Ovary (tissue), 9 donors: ENCODE measurements around the gene NUDCD3. TPM values are rescaled to one million over a fixed set of nuclear protein-coding genes. Genes with fewer than 3 reads are reported as not detected.

Experiments
- DNase-seq, 5 donors: peaks; one replicate each; pipeline ENCODE4 v3.0.0-alpha.2; 2019 to 2020
- H3K27ac ChIP-seq, 2 donors: fragments of 200-600 bp; one replicate each; pipeline versions ENCODE4 v1.5.1 to v1.8.0; 2019 to 2022
- H3K27me3 ChIP-seq: fragments of 200-600 bp; one replicate; pipeline ENCODE4 v1.8.0; 2022
- H3K36me3 ChIP-seq: fragments of 200-600 bp; sonication (generic); one replicate; pipeline ENCODE4 v1.5.1; 2019
- H3K4me1 ChIP-seq: one replicate; pipeline ENCODE4 v1.8.1; 2013; ENCODE audit warnings: mild to moderate bottlenecking, moderate library complexity; ENCODE audit not compliant: insufficient read depth
- H3K4me3 ChIP-seq: fragments of 200-600 bp; sonication (generic); one replicate; pipeline ENCODE4 v1.5.1; 2017
- H3K9me3 ChIP-seq, 2 donors: fragments of 200-600 bp in 1 of 2; sonication (generic) in 1 of 2; one replicate each; pipeline versions ENCODE4 v1.5.1 to v1.8.1; 2013 to 2019; ENCODE audit warnings: mild to moderate bottlenecking in 1 of 2, moderate library complexity in 1 of 2
- EP300 ChIP-seq: sonication (generic); formaldehyde crosslinking; IDR thresholded peaks from one replicate; pipeline ENCODE4 v1.6.1; 2017; ENCODE audit warnings: antibody characterized with exemption
- POLR2A ChIP-seq: fragments of 450-650 bp; IDR thresholded peaks from one replicate; pipeline ENCODE4 v1.6.1; 2017; ENCODE audit warnings: antibody characterized with exemption, mild to moderate bottlenecking, moderate library complexity
- WGBS, 3 donors: extraction: QIAGEN DNeasy Blood & Tissue Kit in 1 of 3; methylation state at CpG; one replicate each; pipeline versions ENCODE4 v1.1.5 to v1.1.7; 2013 to 2017; 5-methylcytosine and 5-hydroxymethylcytosine counted together
- intact Hi-C, 4 donors: fragments of 100-400 bp; cut with DNase I; formaldehyde crosslinking; loops; one replicate each; pipeline versions ENCODE4 v1.11.0 to v1.15.1; 2022 to 2023
- polyA plus RNA-seq, 2 donors: library from polyadenylated mRNA; stranded (reverse); fragments of 200-250 nt in 1 of 2; fragments of 350-450 nt in 1 of 2; fragmentation: Illumina TruSeq in 1 of 2; extraction: RNeasy Lipid Tissue Mini Kit (QIAGEN cat#74804) in 1 of 2; gene quantifications; one replicate each; pipeline ENCODE4 v1.2.3, GENCODE V29; 2013 to 2014
- total RNA-seq, 7 donors: library from RNA; depleted of rRNA in 2 of 7; stranded (reverse); fragments of >200 nt in 2 of 7; fragmentation: NEBNext Ultra II Directional in 3 of 7; extraction: Animal tissue kit (Norgen Biotek cat#: 25700) in 3 of 7; gene quantifications; one replicate each; pipeline versions ENCODE4 v1.1.0 to v1.2.4, GENCODE V29; 2016 to 2023
- TF ChIP-seq, protein P1 (sequence below), 3 donors: fragments of 450-650 bp in 2 of 3; fragments of 200-600 bp in 1 of 3; IDR thresholded peaks; one replicate each; pipeline versions ENCODE4 v1.5.1 to v1.8.0; 2016 to 2022; ENCODE audit warnings: antibody characterized with exemption in 3 of 3, mild to moderate bottlenecking in 1 of 3
- donor health status: DM: no; HTN: no; CAD: no; lungs with moderate emphysema.
- donor health status: DM: no; HTN: no; CAD: no.
- donor health status: Bipolar disorder and iron deficiency.
- donor health status: DM: yes; HTN: yes; CAD: no.
- donor health status: DM: no; HTN: no; CAD: no.
- donor health status: DM: yes; HTN: yes; CAD: no.

Gene NUDCD3
- total and polyA plus RNA-seq, 9 donors: 32.1 to 117 (median 102) TPM

DNA sequence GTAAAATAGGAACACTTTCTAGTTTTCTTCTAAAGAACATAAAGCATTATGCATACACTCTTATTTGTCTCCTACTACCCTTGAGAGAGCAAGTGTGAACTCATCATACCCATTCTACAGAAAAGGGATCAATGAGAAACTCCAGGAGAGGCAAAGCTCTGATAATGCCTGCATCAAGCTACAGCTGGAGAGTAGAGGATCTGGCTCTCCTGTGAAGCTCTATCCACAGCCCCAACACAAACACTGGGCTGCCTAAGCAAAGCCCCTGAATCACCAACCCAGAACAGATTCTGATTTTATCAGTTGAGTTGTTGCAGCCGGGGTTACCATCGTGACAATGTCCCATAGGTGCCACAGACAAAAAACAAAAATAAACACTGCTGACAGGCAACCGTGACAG, 74.9 kb downstream of the NUDCD3 start:
- Histone ChIP-seq H3K9me3 (no peaks in the 10 kb centered on the region), H3K36me3 (no peaks in the 10 kb centered on the region), H3K27ac (no peak overlapping the region), H3K4me1 (no peaks in the 10 kb centered on the region), H3K4me3 (no peak overlapping the region), H3K27me3 (no peaks in the 10 kb centered on the region)
- no peak for DNase-seq
- WGBS, 3 donors: 92% methylated on average over 3 of the region's 3 CpGs
- intact Hi-C loops: no loop called here
- TF ChIP-seq, protein P1, sequence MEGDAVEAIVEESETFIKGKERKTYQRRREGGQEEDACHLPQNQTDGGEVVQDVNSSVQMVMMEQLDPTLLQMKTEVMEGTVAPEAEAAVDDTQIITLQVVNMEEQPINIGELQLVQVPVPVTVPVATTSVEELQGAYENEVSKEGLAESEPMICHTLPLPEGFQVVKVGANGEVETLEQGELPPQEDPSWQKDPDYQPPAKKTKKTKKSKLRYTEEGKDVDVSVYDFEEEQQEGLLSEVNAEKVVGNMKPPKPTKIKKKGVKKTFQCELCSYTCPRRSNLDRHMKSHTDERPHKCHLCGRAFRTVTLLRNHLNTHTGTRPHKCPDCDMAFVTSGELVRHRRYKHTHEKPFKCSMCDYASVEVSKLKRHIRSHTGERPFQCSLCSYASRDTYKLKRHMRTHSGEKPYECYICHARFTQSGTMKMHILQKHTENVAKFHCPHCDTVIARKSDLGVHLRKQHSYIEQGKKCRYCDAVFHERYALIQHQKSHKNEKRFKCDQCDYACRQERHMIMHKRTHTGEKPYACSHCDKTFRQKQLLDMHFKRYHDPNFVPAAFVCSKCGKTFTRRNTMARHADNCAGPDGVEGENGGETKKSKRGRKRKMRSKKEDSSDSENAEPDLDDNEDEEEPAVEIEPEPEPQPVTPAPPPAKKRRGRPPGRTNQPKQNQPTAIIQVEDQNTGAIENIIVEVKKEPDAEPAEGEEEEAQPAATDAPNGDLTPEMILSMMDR (IDR thresholded peaks at IDR 0.05): no peak
- TF ChIP-seq POLR2A (no peak), EP300 (no peak)

DNA sequence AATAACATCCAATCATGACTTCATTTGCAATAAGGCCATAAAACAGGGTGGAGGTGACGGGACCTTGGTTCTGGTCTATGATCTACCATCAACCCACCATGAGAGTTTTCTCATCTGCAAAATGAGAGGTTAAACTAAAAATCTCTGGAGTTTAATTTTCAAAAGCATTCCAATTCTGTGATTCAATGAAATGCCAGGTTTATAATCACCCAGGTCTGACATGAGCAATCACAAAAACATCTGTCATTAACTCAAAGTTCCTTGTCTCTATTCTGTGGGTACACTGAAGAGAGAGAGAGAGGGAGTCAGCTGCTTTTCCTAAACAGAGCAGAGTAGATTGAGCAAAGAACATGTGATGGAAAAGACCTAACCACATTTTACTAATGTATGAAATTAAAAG, 75.4 kb downstream of the NUDCD3 start:
- TF ChIP-seq, protein P1 (IDR thresholded peaks at IDR 0.05): no peak
- no peak for TF ChIP-seq POLR2A
- TF ChIP-seq EP300: no peak
- Histone ChIP-seq H3K36me3 (no peaks in the 10 kb centered on the region), H3K27me3 (no peaks in the 10 kb centered on the region), H3K9me3 (no peaks in the 10 kb centered on the region), H3K4me3 (no peak overlapping the region), H3K27ac (no peak overlapping the region), H3K4me1 (no peaks in the 10 kb centered on the region)
- WGBS, 3 donors: 97 to 100% (median 98%) methylated on average over 1 of the region's 1 CpG
- DNase-seq: no peak
- intact Hi-C loops: no loop called here

DNA sequence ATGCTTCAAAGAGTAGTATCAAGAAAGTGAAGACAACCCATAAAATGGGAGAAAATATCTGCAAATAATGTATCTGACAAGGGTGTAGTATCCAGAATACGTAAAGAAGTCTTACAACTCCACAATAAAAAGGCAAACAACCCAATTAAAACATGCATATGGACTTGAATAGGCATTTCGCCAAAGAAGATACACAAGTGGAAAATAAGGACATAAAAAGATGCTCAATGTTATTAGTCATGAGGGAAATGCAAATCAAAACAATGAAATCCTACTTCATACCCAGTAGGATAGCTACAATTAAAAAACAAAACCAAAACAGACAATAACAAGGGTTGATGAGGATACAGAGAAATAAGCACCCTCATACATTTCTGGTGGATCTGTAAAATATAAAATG, 79.2 kb downstream of the NUDCD3 start:
- Histone ChIP-seq H3K4me1 (peaks cover 3% of the 10 kb centered on the region), H3K4me3 (no peak overlapping the region), H3K9me3 (no peaks in the 10 kb centered on the region), H3K36me3 (no peaks in the 10 kb centered on the region), H3K27ac (no peak overlapping the region), H3K27me3 (no peaks in the 10 kb centered on the region)
- TF ChIP-seq, protein P1 (IDR thresholded peaks at IDR 0.05): no peak
- TF ChIP-seq EP300 (no peak), POLR2A (no peak)
- 95 to 99% (median 96%) methylated on average over 2 of the region's 2 CpGs for WGBS, 3 donors
- intact Hi-C loops: no loop called here
- no peak for DNase-seq

DNA sequence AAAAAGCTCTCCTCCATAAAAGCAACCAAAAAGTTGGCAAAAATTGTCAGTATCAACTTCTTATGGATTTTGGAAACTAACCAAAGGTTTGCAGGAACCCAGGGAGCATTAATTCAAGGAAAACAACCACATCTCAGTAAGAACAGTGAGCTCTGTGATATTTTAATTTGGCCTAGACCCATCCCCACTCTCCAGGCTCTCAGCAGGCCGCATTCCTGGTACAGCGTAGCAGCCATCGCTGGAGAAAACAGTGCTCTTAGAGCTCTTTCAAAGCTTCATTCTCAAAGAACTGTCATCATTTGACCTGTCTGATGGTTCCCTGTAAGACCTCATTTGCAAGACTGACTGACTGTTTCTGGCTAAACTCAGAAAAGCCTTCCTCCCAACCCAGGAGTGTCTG, 81.9 kb downstream of the NUDCD3 start:
- WGBS, 3 donors: 42 to 56% (median 45%) methylated on average over 3 of the region's 3 CpGs
- H3K27me3 ChIP-seq: no peaks in the 10 kb centered on the region
- H3K9me3 ChIP-seq: no peaks in the 10 kb centered on the region
- intact Hi-C loops: no loop called here
- no peak overlapping the region for H3K27ac ChIP-seq
- H3K36me3 ChIP-seq: no peaks in the 10 kb centered on the region
- DNase-seq: no peak
- TF ChIP-seq EP300 (no peak), POLR2A (no peak)
- TF ChIP-seq, protein P1 (IDR thresholded peaks at IDR 0.05): no peak
- H3K4me3 ChIP-seq: no peak overlapping the region
- H3K4me1 ChIP-seq: peaks cover 3% of the 10 kb centered on the region

DNA sequence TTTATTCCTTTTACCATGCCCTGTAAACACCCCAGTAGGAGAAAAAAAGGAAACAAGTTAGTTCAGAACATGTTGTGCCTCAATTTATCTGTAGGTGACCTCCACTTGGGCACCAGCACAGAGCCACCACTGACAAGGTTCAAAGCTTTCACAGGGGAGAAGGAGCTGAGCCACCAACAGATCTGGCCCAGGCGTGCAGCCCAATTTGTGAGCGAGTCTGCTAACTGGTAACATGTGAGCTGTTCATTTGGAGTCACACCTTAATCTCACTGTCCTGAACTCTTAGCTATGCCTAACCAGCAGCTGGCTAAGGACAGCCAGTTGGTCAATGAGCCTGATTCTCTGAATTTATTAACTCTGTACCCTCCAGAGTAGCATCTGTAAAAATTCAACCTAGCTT, 86.7 kb downstream of the NUDCD3 start:
- no peak for DNase-seq
- H3K36me3 ChIP-seq: no peaks in the 10 kb centered on the region
- no peak overlapping the region for H3K27ac ChIP-seq
- intact Hi-C loops: no loop called here
- H3K4me3 ChIP-seq: no peak overlapping the region
- H3K9me3 ChIP-seq: no peaks in the 10 kb centered on the region
- WGBS, 3 donors: 93 to 98% (median 95%) methylated on average over 2 of the region's 2 CpGs
- no peak for TF ChIP-seq POLR2A
- TF ChIP-seq EP300: no peak
- TF ChIP-seq, protein P1 (IDR thresholded peaks at IDR 0.05): no peak
- H3K4me1 ChIP-seq: peaks cover 2% of the 10 kb centered on the region
- H3K27me3 ChIP-seq: no peaks in the 10 kb centered on the region
